ENCODE measurements around the gene ATP6V0D1. TPM values are rescaled to one million over a fixed set of nuclear protein-coding genes. Genes with fewer than 3 reads are reported as not detected.
A peak's percentile ranks its signal among the peaks of the same experiment; 100 is the strongest.
"Not testable (repeated sequence)": the region's sequence is repeated elsewhere in the genome, so short reads cannot be mapped to it uniquely, and the experiment has no call there.

Gene ATP6V0D1
- total RNA-seq, 1 donor from 2014 or later, result 143 TPM

DNA sequence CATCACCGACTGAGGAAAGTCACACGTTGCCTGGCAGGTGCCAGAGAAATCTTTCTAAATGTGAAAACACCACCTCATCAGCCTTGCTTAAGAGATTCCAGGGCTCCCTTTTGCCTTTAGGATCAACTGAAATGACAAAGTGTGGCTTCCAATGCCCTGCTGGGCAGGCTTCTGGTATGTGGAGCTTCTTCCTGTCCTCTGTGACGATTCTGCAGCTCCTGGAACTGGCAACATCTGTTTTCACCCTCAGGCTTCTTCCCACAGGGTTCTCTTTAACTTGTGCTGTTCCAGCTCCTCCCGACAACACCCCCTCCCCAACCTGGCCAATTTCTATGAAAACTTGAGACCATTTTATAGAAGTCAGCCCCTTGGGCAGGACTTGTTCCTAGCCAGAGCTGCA lies 59.9 kb downstream of the ATP6V0D1 start:
- H3K27me3 ChIP-seq, result peaks cover 6% of the 10 kb centered on the region
- H3K27ac ChIP-seq, result no peak overlapping the region
- no peak overlapping the region for H3K4me3 ChIP-seq
- TF ChIP-seq, protein P1, sequence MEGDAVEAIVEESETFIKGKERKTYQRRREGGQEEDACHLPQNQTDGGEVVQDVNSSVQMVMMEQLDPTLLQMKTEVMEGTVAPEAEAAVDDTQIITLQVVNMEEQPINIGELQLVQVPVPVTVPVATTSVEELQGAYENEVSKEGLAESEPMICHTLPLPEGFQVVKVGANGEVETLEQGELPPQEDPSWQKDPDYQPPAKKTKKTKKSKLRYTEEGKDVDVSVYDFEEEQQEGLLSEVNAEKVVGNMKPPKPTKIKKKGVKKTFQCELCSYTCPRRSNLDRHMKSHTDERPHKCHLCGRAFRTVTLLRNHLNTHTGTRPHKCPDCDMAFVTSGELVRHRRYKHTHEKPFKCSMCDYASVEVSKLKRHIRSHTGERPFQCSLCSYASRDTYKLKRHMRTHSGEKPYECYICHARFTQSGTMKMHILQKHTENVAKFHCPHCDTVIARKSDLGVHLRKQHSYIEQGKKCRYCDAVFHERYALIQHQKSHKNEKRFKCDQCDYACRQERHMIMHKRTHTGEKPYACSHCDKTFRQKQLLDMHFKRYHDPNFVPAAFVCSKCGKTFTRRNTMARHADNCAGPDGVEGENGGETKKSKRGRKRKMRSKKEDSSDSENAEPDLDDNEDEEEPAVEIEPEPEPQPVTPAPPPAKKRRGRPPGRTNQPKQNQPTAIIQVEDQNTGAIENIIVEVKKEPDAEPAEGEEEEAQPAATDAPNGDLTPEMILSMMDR (IDR thresholded peaks at IDR 0.05), result no peak
- H3K36me3 ChIP-seq, result no peaks in the 10 kb centered on the region
- peaks cover 8% of the 10 kb centered on the region for H3K4me1 ChIP-seq
- H3K9me3 ChIP-seq, result no peaks in the 10 kb centered on the region
- no peak for DNase-seq
- intact Hi-C loops (cut with DNase I), result no loop called here
- ATAC-seq, result no peak

DNA sequence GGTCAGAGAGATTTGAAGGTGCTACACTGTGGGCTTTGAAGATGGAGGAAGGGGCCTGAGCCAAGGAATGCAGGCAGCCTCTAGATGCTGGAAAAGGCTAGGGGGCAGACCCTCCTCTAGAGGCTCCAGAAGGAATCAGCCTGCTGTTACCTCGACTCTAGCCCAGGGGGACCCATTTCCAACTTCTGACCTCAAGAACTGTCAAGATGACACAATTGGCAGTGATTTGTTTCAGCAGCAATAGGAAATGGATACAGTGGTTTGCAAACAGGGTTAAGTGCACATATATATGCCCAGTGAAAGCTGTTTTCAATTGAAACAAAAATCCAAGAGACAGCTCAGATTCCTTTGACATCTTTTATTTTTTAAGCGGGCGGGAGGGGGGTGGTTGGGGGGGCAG lies 61.0 kb downstream of the ATP6V0D1 start:
- DNase-seq (no peak), ATAC-seq (no peak)
- H3K4me1 ChIP-seq, result peaks cover 15% of the 10 kb centered on the region
- TF ChIP-seq, protein P1 (IDR thresholded peaks at IDR 0.05), result no peak
- H3K9me3 ChIP-seq, result no peaks in the 10 kb centered on the region
- H3K36me3 ChIP-seq, result no peaks in the 10 kb centered on the region
- intact Hi-C loops (cut with DNase I), result no loop called here
- no peak overlapping the region for H3K4me3 ChIP-seq
- peaks cover 5% of the 10 kb centered on the region for H3K27me3 ChIP-seq
- H3K27ac ChIP-seq, result no peak overlapping the region

DNA sequence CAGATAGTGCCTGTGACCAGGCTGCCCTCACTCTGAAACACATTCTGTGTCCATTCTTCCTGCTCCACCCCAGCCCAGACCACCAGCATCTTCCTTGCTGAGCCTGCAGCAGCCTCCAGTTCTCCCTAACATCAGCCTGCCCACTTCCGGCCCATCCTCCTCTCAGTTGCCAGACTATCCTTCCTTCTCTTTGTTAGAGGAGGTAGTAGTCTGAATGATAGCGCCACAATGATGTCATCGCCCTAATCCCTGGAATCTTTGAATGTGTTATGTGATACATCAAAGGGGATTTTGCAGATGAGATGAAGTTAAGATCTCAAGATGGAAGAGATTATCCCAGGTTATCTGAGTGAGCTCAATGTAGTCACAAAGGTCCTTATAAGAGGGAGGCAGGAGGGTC lies 61.5 kb downstream of the ATP6V0D1 start:
- Histone ChIP-seq H3K27ac (no peak overlapping the region), H3K4me1 (peaks cover 11% of the 10 kb centered on the region), H3K36me3 (no peaks in the 10 kb centered on the region), H3K4me3 (no peak overlapping the region), H3K9me3 (no peaks in the 10 kb centered on the region), H3K27me3 (peaks cover under 1% of the 10 kb centered on the region)
- intact Hi-C loops (cut with DNase I), result no loop called here
- DNase-seq (no peak), ATAC-seq (no peak)
- TF ChIP-seq, protein P1 (IDR thresholded peaks at IDR 0.05), result no peak

DNA sequence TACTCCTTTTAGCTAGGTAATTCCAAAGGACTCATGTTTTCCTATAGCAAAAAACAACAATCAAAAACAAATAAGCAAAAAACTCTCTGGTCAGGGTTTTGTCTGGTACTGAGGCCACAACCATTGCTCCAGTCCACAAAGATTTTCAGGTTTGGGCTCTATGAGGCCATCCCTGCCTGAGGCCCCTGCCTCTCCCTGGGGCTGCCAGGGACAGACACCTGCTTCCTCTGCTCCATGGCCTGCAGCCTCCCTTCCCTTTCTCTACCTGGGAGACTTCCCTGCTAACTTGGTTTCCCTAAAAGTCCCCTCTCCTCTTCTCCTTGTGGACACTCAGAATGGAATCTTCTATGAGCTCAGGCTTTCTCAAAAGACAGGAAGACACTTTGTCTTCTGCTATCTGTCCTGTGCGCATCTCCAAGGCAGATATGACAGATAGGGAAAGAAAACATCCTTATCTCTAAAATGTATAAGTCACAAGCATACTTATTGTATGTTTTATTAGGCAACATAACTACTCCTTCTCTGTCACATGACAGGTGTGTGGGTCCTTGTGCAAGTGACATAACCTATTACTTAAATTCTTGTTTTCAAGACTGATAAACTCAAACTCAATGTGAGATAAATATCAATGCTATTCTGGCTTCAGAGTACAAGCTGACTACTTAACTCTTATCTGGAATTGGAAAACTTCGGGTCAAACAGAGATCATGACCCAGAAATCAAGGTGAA lies 63.5 kb downstream of the ATP6V0D1 start:
- no peaks in the 10 kb centered on the region for H3K9me3 ChIP-seq
- no peak overlapping the region for H3K4me3 ChIP-seq
- DNase-seq, result no peak
- intact Hi-C loops (cut with DNase I), result no loop called here
- peaks cover 16% of the 10 kb centered on the region for H3K4me1 ChIP-seq
- ATAC-seq, result no peak
- H3K36me3 ChIP-seq, result no peaks in the 10 kb centered on the region
- H3K27ac ChIP-seq, result no peak overlapping the region
- H3K27me3 ChIP-seq, result no peaks in the 10 kb centered on the region
- TF ChIP-seq, protein P1 (IDR thresholded peaks at IDR 0.05), result no peak

DNA sequence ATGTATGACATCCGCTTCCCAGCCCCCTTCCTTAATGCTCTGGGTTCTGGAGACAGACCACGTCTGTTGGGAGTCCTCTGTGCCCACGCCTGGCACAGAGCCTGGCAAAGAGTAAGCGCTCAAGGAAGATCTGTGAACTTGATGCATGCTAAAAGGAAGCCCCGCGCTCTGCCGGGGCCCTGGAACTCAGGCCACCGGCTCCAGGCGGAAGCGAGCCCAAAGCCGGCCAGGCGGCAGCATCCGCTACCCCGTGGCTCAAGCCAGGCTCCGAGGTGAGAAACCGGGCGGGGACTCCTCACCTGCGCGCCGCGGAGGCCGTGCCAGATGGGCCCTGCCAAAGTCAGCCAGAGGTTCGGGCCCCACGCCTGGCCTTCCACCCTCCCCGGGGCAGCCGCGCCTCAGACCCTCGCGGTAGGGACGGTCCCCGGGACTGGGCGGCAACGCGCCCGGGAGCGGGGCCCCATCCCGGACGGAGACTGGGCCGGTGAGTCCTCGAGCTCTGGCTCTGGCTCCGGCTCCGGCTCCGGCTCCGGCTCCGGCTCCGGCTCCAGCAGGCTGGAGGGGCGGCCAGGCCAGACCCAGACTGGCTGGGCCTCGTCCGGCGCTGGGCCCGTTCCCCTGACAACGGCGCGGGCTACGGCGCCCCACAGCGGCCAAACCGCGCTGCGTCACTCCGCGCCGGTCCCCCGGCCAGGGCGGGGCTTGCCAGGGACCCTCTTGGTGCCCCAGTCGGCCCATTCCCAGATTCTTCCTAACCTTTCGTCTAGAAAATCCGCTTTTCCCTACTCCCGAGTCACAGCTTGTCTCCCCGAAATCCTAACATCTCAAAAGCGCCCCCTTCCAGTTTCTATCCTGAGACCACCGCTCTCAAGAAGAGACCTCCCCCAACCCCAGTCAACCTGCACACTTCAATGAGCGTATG lies 64.8 kb downstream of the ATP6V0D1 start, which contains the start of gene ZDHHC1:
TSS of gene ZDHHC1 (minus strand) at position 606 of the 922 bp plus-strand sequence. CDS start 8,702 bp downstream, outside the sequence.
- DNase-seq (peak; percentile 91), ATAC-seq (peak; percentile 98)
- TF ChIP-seq, protein P1 (IDR thresholded peaks at IDR 0.05), result peak; percentile 53
- no peaks in the 10 kb centered on the region for H3K36me3 ChIP-seq
- peak within 1 kb of the TSS; percentile 82 for H3K4me3 ChIP-seq
- peak within 1 kb of the TSS; percentile 90 for H3K27ac ChIP-seq
- H3K27me3 ChIP-seq, result no peaks in the 10 kb centered on the region
- H3K4me1 ChIP-seq, result peaks cover 16% of the 10 kb centered on the region
- intact Hi-C loops (cut with DNase I), result no loop called here
- no peaks in the 10 kb centered on the region for H3K9me3 ChIP-seq

DNA sequence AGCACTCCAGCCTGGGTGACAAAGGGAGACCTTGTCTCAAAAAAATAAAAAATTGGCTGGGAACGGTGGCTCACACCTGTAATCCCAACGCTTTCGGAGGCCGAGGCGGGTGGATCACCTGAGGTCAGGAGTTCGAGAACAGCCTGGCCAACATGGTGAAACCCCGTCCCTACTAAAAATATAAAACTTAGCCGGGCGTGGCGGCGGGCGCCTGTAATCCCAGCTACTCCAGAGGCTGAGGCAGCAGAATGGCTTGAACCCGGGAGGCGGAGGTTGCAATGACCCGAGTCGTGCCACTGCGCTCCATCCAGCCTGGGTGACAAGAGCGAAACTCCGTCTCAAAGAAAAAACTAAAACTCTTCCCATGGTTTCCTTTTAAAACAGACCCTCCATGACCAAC lies 65.5 kb downstream of the ATP6V0D1 start:
- intact Hi-C loops (cut with DNase I), result not testable (repeated sequence)
- H3K27ac ChIP-seq, result peak overlapping the region; percentile 90

More for the DNA sequence above, 65.5 kb downstream of the ATP6V0D1 start:
- peaks cover 16% of the 10 kb centered on the region for H3K4me1 ChIP-seq
- not testable (repeated sequence) for DNase-seq, H3K36me3 ChIP-seq, ATAC-seq, H3K9me3 ChIP-seq, H3K27me3 ChIP-seq
- peak overlapping the region; percentile 82 for H3K4me3 ChIP-seq

Data from upper lobe of right lung (tissue), 1 donor.